ENCODE results near the gene DYNLT1. TPM values are rescaled to one million over a fixed set of nuclear protein-coding genes. Genes with fewer than 3 reads are reported as not detected.
"Not testable (repeated sequence)": the region's sequence is repeated elsewhere in the genome, so short reads cannot be mapped to it uniquely, and the experiment has no call there.

DYNLT1 gene
- total RNA-seq, 5 donors from 2014 or later (not counting 1 experiment from before 2014, with no cell fraction given) = 50.8 to 128 (median 59.5) TPM

GRCh38 chr6:158610319-158610968, 34.1 kb downstream of the DYNLT1 start:
- no peaks in the 10 kb centered on the region for H3K9me3 Mint-ChIP-seq
- H3K27me3 Mint-ChIP-seq = no peaks in the 10 kb centered on the region
- ChIA-PET POLR2A (no interaction called here), CTCF (no interaction called here)
- peaks cover 0 to 8% (median 2%) of the 10 kb centered on the region in 3 donors for H3K4me1 Mint-ChIP-seq
- H3K4me1 ChIP-seq (ENCODE audit: control insufficient read depth in 1 of 2, extremely low read depth in 1 of 2, insufficient read depth in 2 of 2, low read length in 2 of 2) = no peaks in the 10 kb centered on the region
- H3K27ac Mint-ChIP-seq = no peak overlapping the region
- no peak for ATAC-seq (replicated peaks in 1 of 4)
- H3K27ac ChIP-seq (ENCODE audit: low read length) = no peak overlapping the region
- no peak for DNase-seq
- no peak overlapping the region for H3K4me3 ChIP-seq (ENCODE audit: control insufficient read depth in 1 of 2, extremely low read depth in 1 of 2, low read length in 1 of 2)
- H3K9me3 ChIP-seq = no peaks in the 10 kb centered on the region
- peaks cover 70% of the 10 kb centered on the region for H3K36me3 Mint-ChIP-seq
- H3K27me3 ChIP-seq (replicated peaks in 1 of 2; ENCODE audit: control insufficient read depth in 2 of 2, extremely low read depth in 1 of 2, insufficient read depth in 2 of 2, low read length in 1 of 2) = no peaks in the 10 kb centered on the region
- WGBS (ENCODE audit: insufficient coverage) = 67% methylated on average over 3 of the region's 9 CpGs
- no peak overlapping the region for H3K4me3 Mint-ChIP-seq
- H3K36me3 ChIP-seq (ENCODE audit: control insufficient read depth in 2 of 2, extremely low read depth in 1 of 2, insufficient read depth in 1 of 2, low read length in 1 of 2) = peaks cover 17 to 84% of the 10 kb centered on the region in 2 donors

- ChIA-PET POLR2A (no interaction called here), CTCF (interaction anchor here in 1 of 2 donors (0.9 to 1.0 kb wide), 2 partner anchors 91 to 391 kb away, joined by 4 to 5 read pairs; no protein-coding TSS in a partner anchor)
- no peak overlapping the region for H3K4me3 ChIP-seq (ENCODE audit: control insufficient read depth in 1 of 2, extremely low read depth in 1 of 2, low read length in 1 of 2)
- H3K27ac ChIP-seq (ENCODE audit: low read length) = no peak overlapping the region
- H3K27me3 Mint-ChIP-seq = no peaks in the 10 kb centered on the region
- peaks cover 2 to 11% (median 4%) of the 10 kb centered on the region in 3 donors for H3K4me1 Mint-ChIP-seq
- ATAC-seq (replicated peaks in 1 of 4) (no peak), DNase-seq (no peak)
- H3K9me3 Mint-ChIP-seq = no peaks in the 10 kb centered on the region
- peaks cover 21 to 88% of the 10 kb centered on the region in 2 donors for H3K36me3 ChIP-seq (ENCODE audit: control insufficient read depth in 2 of 2, extremely low read depth in 1 of 2, insufficient read depth in 1 of 2, low read length in 1 of 2)
- no peaks in the 10 kb centered on the region for H3K9me3 ChIP-seq
- WGBS (ENCODE audit: insufficient coverage) = 98% methylated on average over 9 of the region's 13 CpGs
- H3K4me3 Mint-ChIP-seq = no peak overlapping the region
- H3K36me3 Mint-ChIP-seq = peaks cover 64% of the 10 kb centered on the region
- no peak overlapping the region for H3K27ac Mint-ChIP-seq
- H3K27me3 ChIP-seq (replicated peaks in 1 of 2; ENCODE audit: control insufficient read depth in 2 of 2, extremely low read depth in 1 of 2, insufficient read depth in 2 of 2, low read length in 1 of 2) = no peaks in the 10 kb centered on the region
- no peaks in the 10 kb centered on the region for H3K4me1 ChIP-seq (ENCODE audit: control insufficient read depth in 1 of 2, extremely low read depth in 1 of 2, insufficient read depth in 2 of 2, low read length in 2 of 2)
Measured at GRCh38 chr6:158609455-158610155, 34.9 kb downstream of the DYNLT1 start.

GRCh38 chr6:158608221-158608620, 36.3 kb downstream of the DYNLT1 start:
- peaks cover 62% of the 10 kb centered on the region for H3K36me3 Mint-ChIP-seq
- no peak overlapping the region for H3K4me3 ChIP-seq (ENCODE audit: control insufficient read depth in 1 of 2, extremely low read depth in 1 of 2, low read length in 1 of 2)
- H3K4me1 ChIP-seq (ENCODE audit: control insufficient read depth in 1 of 2, extremely low read depth in 1 of 2, insufficient read depth in 2 of 2, low read length in 2 of 2) = no peaks in the 10 kb centered on the region
- ChIA-PET POLR2A (no interaction called here), CTCF (interaction anchor here (0.6 to 0.9 kb wide), 2 partner anchors 181 to 588 kb away, joined by 3 read pairs; no protein-coding TSS in a partner anchor)
- no peak overlapping the region for H3K27ac ChIP-seq (ENCODE audit: low read length)
- no peak for ATAC-seq (replicated peaks in 1 of 4)
- no peaks in the 10 kb centered on the region for H3K27me3 ChIP-seq (replicated peaks in 1 of 2; ENCODE audit: control insufficient read depth in 2 of 2, extremely low read depth in 1 of 2, insufficient read depth in 2 of 2, low read length in 1 of 2)
- H3K27me3 Mint-ChIP-seq = no peaks in the 10 kb centered on the region
- H3K9me3 ChIP-seq = no peaks in the 10 kb centered on the region
- peaks cover 7 to 21% (median 8%) of the 10 kb centered on the region in 3 donors for H3K4me1 Mint-ChIP-seq
- no peak overlapping the region for H3K4me3 Mint-ChIP-seq
- peaks cover 21 to 84% of the 10 kb centered on the region in 2 donors for H3K36me3 ChIP-seq (ENCODE audit: control insufficient read depth in 2 of 2, extremely low read depth in 1 of 2, insufficient read depth in 1 of 2, low read length in 1 of 2)
- 96% methylated on average over 11 of the region's 12 CpGs for WGBS (ENCODE audit: insufficient coverage)
- no peaks in the 10 kb centered on the region for H3K9me3 Mint-ChIP-seq
- DNase-seq = no peak
- H3K27ac Mint-ChIP-seq = no peak overlapping the region

- ChIA-PET POLR2A (interaction anchor here in 1 of 2 donors (0.5 kb wide), 1 partner anchor 270 kb away, joined by 3 read pairs; no protein-coding TSS in a partner anchor), CTCF (no interaction called here)
- peaks cover 7 to 23% (median 8%) of the 10 kb centered on the region in 3 donors for H3K4me1 Mint-ChIP-seq
- no peak for ATAC-seq (replicated peaks in 1 of 4)
- no peak overlapping the region for H3K27ac Mint-ChIP-seq
- peaks cover 21 to 85% of the 10 kb centered on the region in 2 donors for H3K36me3 ChIP-seq (ENCODE audit: control insufficient read depth in 2 of 2, extremely low read depth in 1 of 2, insufficient read depth in 1 of 2, low read length in 1 of 2)
- no peaks in the 10 kb centered on the region for H3K27me3 Mint-ChIP-seq
- H3K9me3 ChIP-seq = no peaks in the 10 kb centered on the region
- 96% methylated on average over 13 of the region's 14 CpGs for WGBS (ENCODE audit: insufficient coverage)
- H3K4me3 ChIP-seq (ENCODE audit: control insufficient read depth in 1 of 2, extremely low read depth in 1 of 2, low read length in 1 of 2) = no peak overlapping the region
- no peak for DNase-seq
- H3K4me3 Mint-ChIP-seq = no peak overlapping the region
- no peaks in the 10 kb centered on the region for H3K4me1 ChIP-seq (ENCODE audit: control insufficient read depth in 1 of 2, extremely low read depth in 1 of 2, insufficient read depth in 2 of 2, low read length in 2 of 2)
- H3K27ac ChIP-seq (ENCODE audit: low read length) = no peak overlapping the region
- H3K36me3 Mint-ChIP-seq = peaks cover 61% of the 10 kb centered on the region
- no peaks in the 10 kb centered on the region for H3K27me3 ChIP-seq (replicated peaks in 1 of 2; ENCODE audit: control insufficient read depth in 2 of 2, extremely low read depth in 1 of 2, insufficient read depth in 2 of 2, low read length in 1 of 2)
- no peaks in the 10 kb centered on the region for H3K9me3 Mint-ChIP-seq
Measured at GRCh38 chr6:158607411-158608170, 37.0 kb downstream of the DYNLT1 start.

GRCh38 chr6:158606935-158607334, 37.6 kb downstream of the DYNLT1 start:
- ATAC-seq (replicated peaks in 1 of 4) (no peak), DNase-seq (no peak)
- Histone ChIP-seq H3K27ac (ENCODE audit: low read length) (no peak overlapping the region), H3K4me3 (ENCODE audit: control insufficient read depth in 1 of 2, extremely low read depth in 1 of 2, low read length in 1 of 2) (no peak overlapping the region), H3K4me1 (ENCODE audit: control insufficient read depth in 1 of 2, extremely low read depth in 1 of 2, insufficient read depth in 2 of 2, low read length in 2 of 2) (no peaks in the 10 kb centered on the region), H3K9me3 (no peaks in the 10 kb centered on the region), H3K27me3 (replicated peaks in 1 of 2; ENCODE audit: control insufficient read depth in 2 of 2, extremely low read depth in 1 of 2, insufficient read depth in 2 of 2, low read length in 1 of 2) (no peaks in the 10 kb centered on the region), H3K36me3 (ENCODE audit: control insufficient read depth in 2 of 2, extremely low read depth in 1 of 2, insufficient read depth in 1 of 2, low read length in 1 of 2) (peaks cover 21 to 85% of the 10 kb centered on the region in 2 donors)
- Mint-ChIP-seq H3K4me1 (peaks cover 8 to 23% (median 8%) of the 10 kb centered on the region in 3 donors), H3K4me3 (no peak overlapping the region), H3K9me3 (no peaks in the 10 kb centered on the region), H3K27ac (no peak overlapping the region), H3K36me3 (peaks cover 59% of the 10 kb centered on the region), H3K27me3 (no peaks in the 10 kb centered on the region)
- ChIA-PET POLR2A (interaction anchor here in 1 of 2 donors (0.5 kb wide), 1 partner anchor 271 kb away, joined by 3 read pairs; no protein-coding TSS in a partner anchor), CTCF (no interaction called here)
- 97% methylated on average over 3 of the region's 7 CpGs for WGBS (ENCODE audit: insufficient coverage)

- CTCF ChIA-PET = interaction anchor here (0.6 to 1.8 kb wide), 11 partner anchors 13 to 438 kb away, joined by 3 to 10 read pairs (median 4); partner anchors contain the start of genes GTF2H5 (in 1 of the 2) and SERAC1 (in 1 of the 2)
- H3K27me3 Mint-ChIP-seq; H3K4me1 ChIP-seq (ENCODE audit: control insufficient read depth in 1 of 2, extremely low read depth in 1 of 2, insufficient read depth in 2 of 2, low read length in 2 of 2); H3K4me3 Mint-ChIP-seq; H3K27me3 ChIP-seq (replicated peaks in 1 of 2; ENCODE audit: control insufficient read depth in 2 of 2, extremely low read depth in 1 of 2, insufficient read depth in 2 of 2, low read length in 1 of 2); H3K4me3 ChIP-seq (ENCODE audit: control insufficient read depth in 1 of 2, extremely low read depth in 1 of 2, low read length in 1 of 2); DNase-seq; H3K9me3 ChIP-seq; H3K27ac ChIP-seq (ENCODE audit: low read length); H3K9me3 Mint-ChIP-seq; ATAC-seq (replicated peaks in 1 of 4): not testable (repeated sequence)
- Mint-ChIP-seq H3K36me3 (peaks cover 54% of the 10 kb centered on the region), H3K27ac (peak overlapping the region in 1 of 2 donors; percentile 39), H3K4me1 (peaks cover 8 to 18% (median 9%) of the 10 kb centered on the region in 3 donors)
- H3K36me3 ChIP-seq (ENCODE audit: control insufficient read depth in 2 of 2, extremely low read depth in 1 of 2, insufficient read depth in 1 of 2, low read length in 1 of 2) = peaks cover 21 to 76% of the 10 kb centered on the region in 2 donors
- 87% methylated on average over 8 of the region's 15 CpGs for WGBS (ENCODE audit: insufficient coverage)
- POLR2A ChIA-PET = interaction anchor here in 1 of 2 donors (0.7 to 0.8 kb wide), 2 partner anchors 38 to 46 kb away, joined by 3 to 5 read pairs; no protein-coding TSS in a partner anchor
Measured at GRCh38 chr6:158606011-158606410, 38.5 kb downstream of the DYNLT1 start.
